Sciatic nerve (tissue), 2 donors: ENCODE results near the gene SLAMF6. TPM values are rescaled to one million over a fixed set of nuclear protein-coding genes. Genes with fewer than 3 reads are reported as not detected.

Source experiments
- ATAC-seq: fragments of 200-7000 bp; cut with Tn5 transposase; one replicate; pipeline ENCODE4 v1.9.1; 2020; ENCODE audit warnings: mild to moderate bottlenecking, moderate library complexity
- DNase-seq: peaks from one replicate; pipeline ENCODE4 v3.0.0-alpha.2; 2020; ENCODE audit warnings: low spot score
- intact Hi-C: fragments of 100-400 bp; cut with DNase I; formaldehyde crosslinking; loops from one replicate; pipeline ENCODE4 v1.14.2; 2022
- total RNA-seq: library from RNA; stranded (reverse); fragmentation: NEBNext Ultra II Directional; extraction: Animal tissue kit (Norgen Biotek cat#: 25700); gene quantifications from one replicate; pipeline ENCODE4 v1.2.1, GENCODE V29; 2021
- donor health status: DM: no; HTN: no; CAD: no.
- donor health status: DM: no; HTN: no; CAD: no.

Gene SLAMF6
- total RNA-seq, 1 donor from 2014 or later: 0.85 TPM

DNA sequence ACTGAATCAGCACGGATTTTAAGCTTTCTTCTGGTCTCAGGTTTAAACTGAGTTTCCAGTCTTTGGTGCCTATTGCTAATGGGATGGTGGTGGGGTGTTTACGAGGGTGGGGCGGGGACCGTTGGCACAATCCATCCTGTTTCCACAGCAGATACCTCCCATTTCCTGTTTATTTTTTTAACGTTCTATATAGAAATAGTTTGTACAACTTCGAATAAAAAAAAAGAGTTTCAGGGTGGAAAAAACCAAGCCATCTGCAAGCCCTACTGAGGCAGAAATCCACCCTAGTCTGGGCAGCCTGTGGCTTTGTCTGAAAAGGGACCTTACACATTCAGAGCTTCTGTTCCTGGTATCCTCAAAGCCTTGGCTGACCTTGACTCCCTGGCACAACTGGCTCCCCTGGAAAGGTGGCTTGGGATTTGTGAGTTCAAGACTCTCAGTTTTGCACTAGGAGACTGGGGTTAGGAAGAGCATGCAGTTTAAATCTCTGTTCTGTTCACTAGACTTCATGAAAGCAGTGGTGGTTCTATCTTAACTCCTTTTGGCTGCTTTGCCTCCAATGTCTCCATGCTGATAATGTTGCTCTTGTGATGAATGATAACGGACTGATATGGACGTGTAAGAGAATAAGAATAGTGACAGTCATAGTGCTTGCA is 76.0 kb downstream of the SLAMF6 start:
- DNase-seq (no peak), ATAC-seq (no peak)
- intact Hi-C loops: no loop called here

DNA sequence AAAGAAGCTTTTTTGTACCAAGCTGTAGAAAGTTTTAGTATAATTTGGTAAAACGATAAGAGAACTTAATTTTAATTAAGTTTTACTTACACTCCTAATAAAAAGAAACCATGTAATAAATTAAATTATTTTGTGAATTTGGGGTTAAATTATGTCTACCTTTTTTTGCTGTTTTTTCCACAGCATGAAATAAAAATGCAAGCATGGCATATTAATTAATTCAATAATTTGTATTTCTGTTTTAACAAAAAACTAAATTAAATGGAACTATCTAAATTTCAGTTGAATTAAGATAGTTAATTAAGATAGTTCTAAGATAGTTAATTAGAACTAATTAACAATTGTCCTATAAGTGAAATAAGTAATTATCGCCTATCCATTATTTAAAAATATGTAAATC is 83.3 kb downstream of the SLAMF6 start:
- no peak for ATAC-seq
- intact Hi-C loops: no loop called here
- DNase-seq: no peak

DNA sequence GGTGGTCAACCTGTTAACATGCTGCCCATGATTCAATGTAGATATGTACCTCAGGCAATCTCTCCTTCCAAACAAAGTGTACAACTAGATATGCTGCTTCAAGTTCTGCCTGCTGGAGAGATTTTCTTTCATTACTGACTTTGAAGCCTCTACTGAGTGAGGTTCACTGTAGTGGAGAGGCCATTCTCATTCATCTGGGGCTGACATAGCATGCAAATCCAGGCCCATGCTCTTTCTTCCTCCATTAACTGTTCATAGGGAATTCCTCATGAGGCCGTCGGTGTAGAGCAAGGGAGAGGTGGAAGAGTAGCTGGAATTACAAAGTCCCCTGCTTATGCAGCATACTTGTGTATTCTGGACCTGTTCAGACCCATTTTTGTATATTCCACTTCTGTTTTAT is 84.1 kb downstream of the SLAMF6 start:
- DNase-seq (no peak), ATAC-seq (no peak)
- intact Hi-C loops: no loop called here

DNA sequence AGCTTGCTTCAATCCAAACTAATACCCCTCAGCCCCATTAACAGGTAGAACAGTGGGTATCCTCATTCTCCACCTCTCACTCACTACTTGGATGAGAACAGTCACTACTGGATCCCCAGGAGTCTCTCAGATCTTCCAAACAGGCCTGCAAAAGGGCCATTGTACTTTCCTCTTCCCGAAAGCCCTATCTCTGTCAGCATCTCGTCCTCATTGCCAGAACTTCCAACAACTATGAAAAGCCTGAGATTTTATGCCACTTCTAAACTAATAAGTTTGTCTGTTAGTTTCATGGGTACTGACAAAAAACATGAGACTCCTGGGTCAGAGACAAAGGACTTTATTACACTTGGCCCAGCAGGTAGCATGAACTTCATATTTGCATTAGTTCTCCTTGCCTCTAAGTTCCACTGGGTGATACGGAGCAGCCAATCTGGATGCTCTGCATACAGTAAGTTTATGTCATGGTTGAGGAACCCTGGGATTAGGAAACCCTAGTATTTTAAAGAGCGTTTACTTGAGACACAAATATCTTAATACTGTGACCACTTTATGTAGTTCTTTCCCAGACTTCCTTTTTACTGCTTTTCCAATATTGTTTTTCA is 84.6 kb downstream of the SLAMF6 start:
- ATAC-seq: no peak
- intact Hi-C loops: no loop called here

DNA sequence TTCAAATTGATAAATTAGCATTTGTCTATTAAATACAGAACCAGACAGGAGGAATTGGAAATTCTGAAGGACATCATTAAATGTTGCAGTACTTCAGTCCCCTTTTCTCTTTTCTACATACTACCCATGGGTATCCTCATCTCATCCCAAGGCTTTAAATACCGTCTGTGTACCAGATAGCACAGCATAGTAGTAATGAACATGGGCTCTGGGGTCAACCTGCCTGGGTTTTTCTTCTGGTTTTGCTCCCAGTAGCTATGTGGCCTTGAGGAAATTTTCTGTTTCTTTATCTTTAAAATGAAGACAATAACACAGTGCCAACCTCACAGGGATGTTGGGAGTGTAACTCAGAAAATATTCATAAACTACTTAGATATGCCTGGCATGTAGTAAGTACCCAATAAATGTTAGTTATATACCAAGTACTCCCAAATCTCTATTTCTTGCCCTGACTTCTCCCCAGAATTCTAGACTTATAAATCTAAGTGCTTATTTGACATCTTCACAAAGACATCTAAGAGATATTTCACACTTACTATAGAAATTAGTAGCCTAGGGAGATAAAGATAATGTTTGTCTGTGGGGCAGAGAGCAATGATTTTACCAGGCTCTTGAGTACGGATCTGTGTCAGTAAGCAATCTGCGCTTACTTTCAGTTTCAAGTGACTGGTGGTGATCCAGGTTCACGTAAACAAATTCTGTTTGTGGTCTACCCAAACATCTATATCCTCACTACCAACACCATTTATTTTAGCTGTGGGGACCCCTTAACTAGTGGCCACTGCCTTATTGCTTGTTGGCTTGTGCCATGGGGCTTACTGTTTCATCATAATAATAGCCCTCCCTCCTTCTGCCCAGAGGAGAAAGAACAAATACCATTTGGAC is 85.4 kb downstream of the SLAMF6 start:
- intact Hi-C loops: no loop called here
- no peak for ATAC-seq
- DNase-seq: no peak

More for the DNA sequence above, 84.6 kb downstream of the SLAMF6 start:
- DNase-seq: no peak

DNA sequence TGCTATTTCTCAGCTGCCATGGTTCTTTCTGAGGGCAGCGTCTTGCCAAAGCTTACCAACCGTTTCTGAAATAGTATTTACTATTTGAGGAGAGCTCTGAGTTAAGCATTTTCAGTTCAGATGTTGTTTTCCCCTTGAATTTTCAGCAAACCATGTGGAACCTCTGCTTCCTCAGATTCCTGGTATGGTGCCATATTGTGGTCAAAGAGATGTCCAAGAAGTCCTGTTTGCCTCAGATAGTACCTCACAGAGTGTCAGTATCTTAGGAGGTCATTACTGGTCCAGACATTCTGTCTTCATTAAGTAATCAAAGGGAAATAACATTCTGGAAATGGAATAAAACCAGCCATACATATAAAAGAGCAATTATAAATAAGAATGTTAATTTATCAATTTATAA is 86.1 kb downstream of the SLAMF6 start:
- intact Hi-C loops: no loop called here
- DNase-seq (no peak), ATAC-seq (no peak)

Other genes starting within 250 kb of the SLAMF6 start
- 71.1 TPM for gene PEX19, start 238.1 kb downstream of the SLAMF6 start, total RNA-seq
- 147 TPM for gene COPA, start 180.0 kb downstream of the SLAMF6 start, total RNA-seq
- gene NCSTN, start 179.9 kb downstream of the SLAMF6 start, total RNA-seq: 64.7 TPM
- gene NHLH1, start 156.2 kb downstream of the SLAMF6 start, total RNA-seq: not detected
- gene VANGL2, start 122.7 kb downstream of the SLAMF6 start, total RNA-seq: 7.1 TPM
- gene CD84, start 56.2 kb upstream of the SLAMF6 start, total RNA-seq: 13.5 TPM
- 0.71 TPM for gene SLAMF1, start 123.8 kb upstream of the SLAMF6 start, total RNA-seq
- gene CD48, start 188.6 kb upstream of the SLAMF6 start, total RNA-seq: 6.8 TPM
- 1.6 TPM for gene SLAMF7, start 216.0 kb upstream of the SLAMF6 start, total RNA-seq